Measurements from ENCODE around the gene DMTF1. TPM values are rescaled to one million over a fixed set of nuclear protein-coding genes. Genes with fewer than 3 reads are reported as not detected.
A peak's percentile ranks its signal among the peaks of the same experiment; 100 is the strongest.

The DMTF1 gene
- total and polyA plus RNA-seq, 9 of the 15 experiments (the other 6 are each of a cell fraction or from before 2014, with no cell fraction given) = 25.7 to 208 (median 74.7) TPM

DNA sequence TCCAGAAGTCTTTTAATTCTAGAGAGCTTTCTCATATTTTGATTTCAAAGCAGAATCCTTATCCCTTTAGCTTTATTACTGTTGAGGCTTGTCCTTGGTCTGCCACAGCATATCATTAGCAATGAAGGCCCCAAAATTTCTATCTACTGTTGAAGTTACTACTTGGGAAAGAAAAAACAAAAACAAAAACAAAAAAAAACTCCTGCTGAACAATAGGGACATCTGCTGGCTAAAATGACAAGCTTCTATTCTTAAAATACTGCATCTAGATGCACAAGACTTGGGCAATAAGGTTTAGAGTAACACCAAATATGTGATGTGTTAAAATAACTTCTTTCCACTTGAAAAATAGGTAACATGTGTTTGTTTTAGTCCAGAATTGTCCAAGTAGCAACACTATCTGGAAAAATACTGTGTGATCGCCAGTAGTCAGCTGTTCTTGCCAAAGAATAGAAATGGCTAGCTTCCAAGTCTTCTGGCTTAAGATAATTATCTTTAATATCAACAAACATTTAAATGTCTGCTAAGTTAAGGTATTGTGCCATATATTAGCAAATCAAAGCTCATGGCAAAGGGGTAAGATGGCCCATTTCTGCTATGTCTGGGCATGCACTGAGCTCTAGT, 3.8 kb upstream of the DMTF1 start (continued):
- TF ChIP-seq, protein P1, sequence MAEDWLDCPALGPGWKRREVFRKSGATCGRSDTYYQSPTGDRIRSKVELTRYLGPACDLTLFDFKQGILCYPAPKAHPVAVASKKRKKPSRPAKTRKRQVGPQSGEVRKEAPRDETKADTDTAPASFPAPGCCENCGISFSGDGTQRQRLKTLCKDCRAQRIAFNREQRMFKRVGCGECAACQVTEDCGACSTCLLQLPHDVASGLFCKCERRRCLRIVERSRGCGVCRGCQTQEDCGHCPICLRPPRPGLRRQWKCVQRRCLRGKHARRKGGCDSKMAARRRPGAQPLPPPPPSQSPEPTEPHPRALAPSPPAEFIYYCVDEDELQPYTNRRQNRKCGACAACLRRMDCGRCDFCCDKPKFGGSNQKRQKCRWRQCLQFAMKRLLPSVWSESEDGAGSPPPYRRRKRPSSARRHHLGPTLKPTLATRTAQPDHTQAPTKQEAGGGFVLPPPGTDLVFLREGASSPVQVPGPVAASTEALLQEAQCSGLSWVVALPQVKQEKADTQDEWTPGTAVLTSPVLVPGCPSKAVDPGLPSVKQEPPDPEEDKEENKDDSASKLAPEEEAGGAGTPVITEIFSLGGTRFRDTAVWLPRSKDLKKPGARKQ (CRISPR knock-in tag; IDR thresholded peaks at IDR 0.05) = no peak
- TF ChIP-seq STAG1 (CRISPR knock-in tag; IDR thresholded peaks at IDR 0.05; ENCODE audit: borderline replicate concordance) = no peak
- no peak for TF ChIP-seq SRSF1 (IDR thresholded peaks at IDR 0.05; ENCODE audit: low read depth, low read length)
- TF ChIP-seq TEAD4 (IDR thresholded peaks at IDR 0.05; ENCODE audit: low read length) = peak; percentile 49; the same call in 1 of the 2 replicates
- TF ChIP-seq TEAD4 (CRISPR knock-in tag; IDR thresholded peaks at IDR 0.05; ENCODE audit: borderline replicate concordance) = no peak
- no peak for TF ChIP-seq NR2F6 (CRISPR knock-in tag; IDR thresholded peaks at IDR 0.05)
- TF ChIP-seq, protein P2, sequence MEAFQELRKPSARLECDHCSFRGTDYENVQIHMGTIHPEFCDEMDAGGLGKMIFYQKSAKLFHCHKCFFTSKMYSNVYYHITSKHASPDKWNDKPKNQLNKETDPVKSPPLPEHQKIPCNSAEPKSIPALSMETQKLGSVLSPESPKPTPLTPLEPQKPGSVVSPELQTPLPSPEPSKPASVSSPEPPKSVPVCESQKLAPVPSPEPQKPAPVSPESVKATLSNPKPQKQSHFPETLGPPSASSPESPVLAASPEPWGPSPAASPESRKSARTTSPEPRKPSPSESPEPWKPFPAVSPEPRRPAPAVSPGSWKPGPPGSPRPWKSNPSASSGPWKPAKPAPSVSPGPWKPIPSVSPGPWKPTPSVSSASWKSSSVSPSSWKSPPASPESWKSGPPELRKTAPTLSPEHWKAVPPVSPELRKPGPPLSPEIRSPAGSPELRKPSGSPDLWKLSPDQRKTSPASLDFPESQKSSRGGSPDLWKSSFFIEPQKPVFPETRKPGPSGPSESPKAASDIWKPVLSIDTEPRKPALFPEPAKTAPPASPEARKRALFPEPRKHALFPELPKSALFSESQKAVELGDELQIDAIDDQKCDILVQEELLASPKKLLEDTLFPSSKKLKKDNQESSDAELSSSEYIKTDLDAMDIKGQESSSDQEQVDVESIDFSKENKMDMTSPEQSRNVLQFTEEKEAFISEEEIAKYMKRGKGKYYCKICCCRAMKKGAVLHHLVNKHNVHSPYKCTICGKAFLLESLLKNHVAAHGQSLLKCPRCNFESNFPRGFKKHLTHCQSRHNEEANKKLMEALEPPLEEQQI (IDR thresholded peaks at IDR 0.05) = 0 out of 2 replicates have a peak, but pooled peaks have one; percentile 21
- no peak for TF ChIP-seq ZNF696 (CRISPR knock-in tag; conservative IDR thresholded peaks at IDR 0.05)
- TF ChIP-seq SP2 (IDR thresholded peaks at IDR 0.05; ENCODE audit: extremely low read depth, low read depth, low read length, poor library complexity, severe bottlenecking) = no peak
- TF ChIP-seq SOX6 (IDR thresholded peaks at IDR 0.05) = peak; percentile 25; the same call in 1 of the 2 replicates
- 0 out of 2 replicates have a peak, but pooled peaks have one; percentile 29 for TF ChIP-seq DPF2 (IDR thresholded peaks at IDR 0.05)
- no peak for TF ChIP-seq JUNB (CRISPR knock-in tag; conservative IDR thresholded peaks at IDR 0.05)
- no peak for TF ChIP-seq TRIM24 (IDR thresholded peaks at IDR 0.05)
- TF ChIP-seq, protein P3, sequence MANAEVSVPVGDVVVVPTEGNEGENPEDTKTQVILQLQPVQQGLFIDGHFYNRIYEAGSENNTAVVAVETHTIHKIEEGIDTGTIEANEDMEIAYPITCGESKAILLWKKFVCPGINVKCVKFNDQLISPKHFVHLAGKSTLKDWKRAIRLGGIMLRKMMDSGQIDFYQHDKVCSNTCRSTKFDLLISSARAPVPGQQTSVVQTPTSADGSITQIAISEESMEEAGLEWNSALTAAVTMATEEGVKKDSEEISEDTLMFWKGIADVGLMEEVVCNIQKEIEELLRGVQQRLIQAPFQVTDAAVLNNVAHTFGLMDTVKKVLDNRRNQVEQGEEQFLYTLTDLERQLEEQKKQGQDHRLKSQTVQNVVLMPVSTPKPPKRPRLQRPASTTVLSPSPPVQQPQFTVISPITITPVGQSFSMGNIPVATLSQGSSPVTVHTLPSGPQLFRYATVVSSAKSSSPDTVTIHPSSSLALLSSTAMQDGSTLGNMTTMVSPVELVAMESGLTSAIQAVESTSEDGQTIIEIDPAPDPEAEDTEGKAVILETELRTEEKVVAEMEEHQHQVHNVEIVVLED (CRISPR knock-in tag; IDR thresholded peaks at IDR 0.05) = no peak
- TF ChIP-seq, protein P4, sequence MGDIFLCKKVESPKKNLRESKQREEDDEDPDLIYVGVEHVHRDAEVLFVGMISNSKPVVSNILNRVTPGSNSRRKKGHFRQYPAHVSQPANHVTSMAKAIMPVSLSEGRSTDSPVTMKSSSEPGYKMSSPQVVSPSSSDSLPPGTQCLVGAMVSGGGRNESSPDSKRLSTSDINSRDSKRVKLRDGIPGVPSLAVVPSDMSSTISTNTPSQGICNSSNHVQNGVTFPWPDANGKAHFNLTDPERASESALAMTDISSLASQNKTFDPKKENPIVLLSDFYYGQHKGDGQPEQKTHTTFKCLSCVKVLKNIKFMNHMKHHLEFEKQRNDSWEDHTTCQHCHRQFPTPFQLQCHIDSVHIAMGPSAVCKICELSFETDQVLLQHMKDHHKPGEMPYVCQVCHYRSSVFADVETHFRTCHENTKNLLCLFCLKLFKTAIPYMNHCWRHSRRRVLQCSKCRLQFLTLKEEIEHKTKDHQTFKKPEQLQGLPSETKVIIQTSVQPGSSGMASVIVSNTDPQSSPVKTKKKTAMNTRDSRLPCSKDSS (IDR thresholded peaks at IDR 0.05; ENCODE audit: low read depth, partially characterized antibody) = no peak
- TF ChIP-seq POLR2H (tag; IDR thresholded peaks at IDR 0.05; ENCODE audit: low read depth) = no peak
- TF ChIP-seq CLOCK (CRISPR knock-in tag; IDR thresholded peaks at IDR 0.05; ENCODE audit: borderline replicate concordance) = no peak
- peak in 1 of 2 experiments; percentile 81; a peak in 2 of 4 replicates for TF ChIP-seq ARNT (IDR thresholded peaks at IDR 0.05)

All from K562 (cell line).